Activated gamma-delta T cell treated with anti-CD3 and anti-CD28 coated beads, Interleukin-2, amount 50 U/mL, for 16 hours (primary cell): ENCODE measurements around the gene NEAT1.

Experiments
- DNase-seq: peaks from one replicate; pipeline ENCODE4 v3.0.0-alpha.2; 2020; ENCODE audit warnings: low read depth

NEAT1 gene

GRCh38 chr11:65422633-65423515 lies at the start of gene NEAT1:
TSS of gene NEAT1 (plus strand) at chr11:65422798.
- peak; percentile 91 for DNase-seq

GRCh38 chr11:65373839-65374580 lies 48.6 kb upstream of the NEAT1 start:
- no peak for DNase-seq

- DNase-seq = no peak
Observed at GRCh38 chr11:65375012-65375411, 47.6 kb upstream of the NEAT1 start.

GRCh38 chr11:65376138-65376713 lies 46.4 kb upstream of the NEAT1 start:
- no peak for DNase-seq

GRCh38 chr11:65377036-65377435 lies 45.6 kb upstream of the NEAT1 start:
- no peak for DNase-seq

GRCh38 chr11:65377777-65378176 lies 44.8 kb upstream of the NEAT1 start:
- no peak for DNase-seq

GRCh38 chr11:65378208-65378927 lies 44.2 kb upstream of the NEAT1 start:
- DNase-seq = no peak

DNA sequence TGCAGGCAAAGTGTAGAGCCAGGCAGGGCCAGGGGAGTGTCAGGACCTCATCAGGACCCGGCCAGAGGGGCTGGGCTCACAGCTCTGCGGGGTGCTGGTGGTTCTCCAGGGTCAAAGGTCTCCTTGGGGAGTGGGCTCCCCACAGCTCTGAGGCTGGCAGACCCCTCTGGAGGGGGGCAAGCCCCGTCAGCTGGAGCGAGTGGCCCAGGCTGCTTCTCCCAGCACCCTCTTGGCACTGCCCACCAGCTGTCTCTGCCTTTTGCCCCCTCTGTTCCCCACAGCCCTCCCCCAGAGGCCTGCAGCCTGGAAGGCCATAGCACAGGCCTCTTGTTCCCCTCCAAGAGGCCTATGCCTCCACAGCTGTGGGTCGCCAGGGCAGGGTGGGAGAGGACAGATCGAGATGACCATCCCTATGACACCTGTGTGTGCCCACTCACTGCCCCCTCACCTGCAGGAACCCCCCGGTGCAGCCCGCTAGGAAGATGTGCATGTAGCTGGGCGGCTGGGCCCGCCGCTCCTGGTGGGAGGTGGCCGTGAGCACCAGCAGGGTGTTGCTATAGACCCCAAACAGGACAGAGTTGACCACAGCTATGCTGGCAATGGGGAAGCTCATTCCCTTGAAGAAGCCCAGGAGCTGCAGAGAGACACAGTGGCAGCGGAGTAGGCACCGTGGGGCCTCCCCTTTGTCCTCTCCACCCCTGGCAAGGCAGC lies 43.5 kb upstream of the NEAT1 start:
- no peak for DNase-seq

DNA sequence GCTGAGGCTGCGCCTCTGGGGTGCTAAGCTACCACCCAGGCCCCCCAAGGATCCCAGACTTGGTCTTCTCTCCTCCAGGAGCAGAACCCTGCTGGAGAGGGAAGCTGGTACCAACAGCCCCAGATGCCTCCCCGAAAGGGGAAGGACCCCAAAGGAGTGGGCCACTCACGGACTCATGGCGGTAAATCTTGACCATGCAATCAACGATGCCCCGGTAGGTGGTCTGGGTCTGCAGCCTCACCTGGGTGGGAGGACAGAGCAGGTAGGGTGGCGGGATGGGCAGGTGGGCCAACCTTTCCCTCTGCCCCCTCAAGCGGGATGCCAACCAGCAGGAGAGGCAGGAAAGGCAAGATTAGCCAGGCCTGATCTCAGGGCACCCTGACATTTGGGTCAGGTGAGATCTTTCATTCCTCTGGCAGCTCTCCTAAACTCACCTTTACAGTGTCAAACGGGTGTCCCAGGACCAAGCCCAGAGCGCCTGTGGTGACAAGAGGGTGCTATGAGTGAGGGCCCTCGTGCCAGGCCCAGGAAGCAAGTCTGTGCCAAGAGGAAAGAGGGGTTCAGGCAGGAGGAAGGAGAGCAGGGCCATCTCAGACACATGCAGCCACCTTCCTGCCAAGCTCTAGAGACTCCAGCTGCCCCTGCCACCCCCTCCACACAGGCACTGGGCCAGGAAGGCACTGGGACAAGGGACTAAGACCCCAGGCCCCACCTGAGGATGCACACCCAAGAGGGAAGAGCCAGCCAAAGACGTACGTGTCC lies 42.7 kb upstream of the NEAT1 start:
- no peak for DNase-seq

DNA sequence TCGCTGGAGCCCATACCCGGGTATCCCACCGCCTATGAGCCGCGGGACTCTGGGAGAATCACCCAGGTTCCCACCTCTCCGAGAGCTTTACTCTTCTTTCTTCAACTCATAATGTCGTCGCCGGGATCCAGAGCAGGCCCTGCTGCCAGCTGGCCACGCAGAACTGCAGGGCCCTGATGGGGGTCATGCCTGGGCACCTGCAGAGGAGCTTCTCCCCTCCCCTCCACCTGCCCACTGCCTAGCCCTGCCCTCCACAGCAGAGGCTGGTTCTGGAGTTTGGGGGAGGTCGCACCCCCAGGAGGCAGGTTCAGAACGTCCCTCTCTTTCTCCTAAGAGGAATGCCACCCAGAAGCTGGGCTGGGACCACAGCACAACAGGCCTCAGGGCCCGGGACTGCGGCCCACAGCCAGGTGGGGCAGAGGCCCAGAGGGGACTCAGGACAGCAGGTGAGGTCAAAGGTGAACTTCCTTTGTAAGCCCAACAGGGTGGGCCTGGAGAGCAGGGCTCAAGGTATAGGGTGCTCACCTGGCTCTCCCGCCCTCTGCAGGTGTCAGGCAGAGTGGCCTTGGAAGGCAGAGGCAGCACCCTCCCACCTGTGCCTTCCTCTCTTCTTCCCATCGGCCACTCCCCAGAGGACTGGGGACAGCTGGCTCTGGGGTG lies 42.0 kb upstream of the NEAT1 start:
- DNase-seq = no peak

DNA sequence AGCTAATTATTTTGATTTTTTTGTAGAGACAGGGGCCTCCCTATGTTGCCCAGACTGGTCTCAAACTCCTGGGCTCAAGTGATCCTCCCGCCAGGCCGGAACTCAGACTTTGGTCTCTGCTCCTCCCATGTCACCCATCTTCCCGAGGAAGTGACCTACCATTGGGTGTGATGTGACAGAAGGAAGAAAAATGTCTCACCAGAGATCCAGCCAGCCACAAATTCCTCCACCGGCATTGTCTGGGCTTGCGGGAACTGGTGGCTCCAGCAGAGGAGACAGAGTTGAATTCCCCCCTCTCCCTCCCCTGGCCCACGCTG lies 40.9 kb upstream of the NEAT1 start:
- DNase-seq = no peak

DNA sequence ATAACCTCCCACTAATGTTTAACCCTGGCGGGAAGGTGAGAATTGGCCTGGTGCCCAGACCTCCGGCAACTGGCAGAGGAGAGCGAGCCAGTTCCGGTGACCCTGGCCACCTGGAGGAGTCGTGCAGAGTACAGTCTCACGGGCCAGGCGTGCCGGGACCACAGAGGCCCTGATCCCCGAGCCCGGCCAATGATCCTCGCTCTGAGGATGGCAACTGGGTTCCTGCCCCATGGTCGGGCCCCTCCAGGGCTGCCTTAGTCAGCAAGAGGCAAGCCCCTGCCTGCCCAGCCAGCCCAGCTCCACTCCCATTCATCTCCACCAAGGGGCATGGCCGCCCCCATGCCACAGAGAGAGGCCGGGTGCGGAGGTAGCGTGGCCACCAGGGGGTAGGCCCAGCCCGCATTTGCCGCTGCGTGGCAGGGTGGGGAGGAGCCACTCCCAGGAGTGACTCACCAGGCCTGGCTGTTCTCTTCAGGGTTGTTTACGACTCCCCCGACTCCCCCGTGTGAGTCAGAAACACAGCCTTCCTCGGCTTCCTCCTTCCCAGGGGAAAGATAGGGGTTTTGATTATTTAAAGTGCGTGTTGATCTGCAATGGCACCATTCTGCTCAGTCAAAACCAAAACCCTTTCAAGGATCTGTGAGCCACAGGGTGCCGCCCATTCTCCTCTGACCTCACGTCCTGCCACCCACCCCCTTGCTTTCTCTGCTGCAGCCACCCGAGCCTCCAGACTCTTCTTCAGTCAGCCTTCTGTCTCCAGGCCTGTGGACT lies 40.4 kb upstream of the NEAT1 start, which contains the start of gene SLC25A45:
Gene SLC25A45 (minus strand): TSS at position 614 of the 771 bp plus-strand sequence. CDS start 695 bp downstream, outside the sequence.
- DNase-seq = peak; percentile 85

GRCh38 chr11:65382804-65383368 lies 39.7 kb upstream of the NEAT1 start:
- DNase-seq = no peak

- DNase-seq = no peak
Observed at GRCh38 chr11:65383778-65384177, 38.8 kb upstream of the NEAT1 start.

DNA sequence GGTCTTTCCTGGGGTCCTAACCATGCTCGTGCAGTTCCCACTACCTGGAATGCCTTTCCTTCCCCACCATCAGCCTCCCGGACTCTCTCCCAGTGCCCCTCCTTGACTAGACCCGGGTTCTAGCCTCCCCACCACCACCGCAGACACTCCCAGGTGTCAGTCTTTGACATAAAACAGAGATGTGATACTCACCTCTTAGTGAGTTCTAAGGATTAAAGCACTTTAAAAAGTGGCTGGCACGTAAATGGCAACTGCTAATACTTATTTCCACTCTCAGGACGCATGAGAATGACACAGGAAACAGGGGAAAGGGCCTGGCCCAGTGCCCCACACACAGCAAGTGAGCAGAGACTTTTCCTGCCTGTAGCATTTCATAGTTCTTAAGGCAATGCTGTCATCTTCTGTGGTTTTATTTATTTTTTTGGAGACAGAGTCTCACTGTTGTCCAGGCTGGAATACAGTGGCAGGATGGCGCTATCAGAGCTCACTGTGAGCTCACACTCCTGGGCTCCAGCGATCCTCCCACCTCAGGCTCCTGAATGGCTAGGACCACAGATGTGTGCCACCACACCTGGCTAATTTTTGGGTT lies 38.2 kb upstream of the NEAT1 start:
- no peak for DNase-seq

- peak; percentile 80 for DNase-seq
Observed at GRCh38 chr11:65386307-65387140, 36.1 kb upstream of the NEAT1 start, which contains the start of gene FRMD8. TSS of gene FRMD8 (plus strand) at chr11:65386637. CDS start at chr11:65387037, 400 bp downstream.

DNA sequence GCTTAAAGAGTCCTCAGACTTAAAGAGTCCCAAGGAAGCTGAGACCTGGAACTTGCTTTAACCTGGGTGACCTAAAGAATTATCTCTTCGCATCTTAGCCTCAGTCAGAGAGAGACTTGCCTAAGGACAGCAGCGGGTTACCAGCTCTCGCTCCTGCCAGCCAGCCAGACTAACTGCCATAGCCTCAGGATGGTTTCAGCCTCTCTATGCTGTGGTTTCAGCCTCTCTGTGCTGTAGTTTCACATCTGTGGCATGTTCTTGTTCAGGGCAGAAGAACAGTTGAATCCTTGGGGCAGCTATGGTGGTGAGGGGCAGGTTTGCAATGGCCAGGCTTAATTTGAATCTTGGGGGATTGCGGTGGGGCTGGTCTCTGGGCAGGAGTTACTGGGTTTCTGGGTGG lies 33.9 kb upstream of the NEAT1 start:
- no peak for DNase-seq
